ENCODE results near the gene PLA2G4B.
A peak's percentile ranks its signal among the peaks of the same experiment; 100 is the strongest.

The PLA2G4B gene

GRCh38 chr15:41856716-41857115 lies 18.1 kb downstream of the PLA2G4B start:
- Mint-ChIP-seq H3K27ac (no peak overlapping the region), H3K9me3 (no peaks in the 10 kb centered on the region), H3K4me1 (ENCODE audit: low read depth) (peaks cover 5% of the 10 kb centered on the region), H3K36me3 (ENCODE audit: low read depth) (no peaks in the 10 kb centered on the region), H3K27me3 (no peaks in the 10 kb centered on the region), H3K4me3 (no peak overlapping the region)
- DNase-seq, result no peak

GRCh38 chr15:41857316-41857715 lies 18.7 kb downstream of the PLA2G4B start:
- Mint-ChIP-seq H3K27ac (no peak overlapping the region), H3K9me3 (no peaks in the 10 kb centered on the region), H3K4me3 (no peak overlapping the region)

DNA sequence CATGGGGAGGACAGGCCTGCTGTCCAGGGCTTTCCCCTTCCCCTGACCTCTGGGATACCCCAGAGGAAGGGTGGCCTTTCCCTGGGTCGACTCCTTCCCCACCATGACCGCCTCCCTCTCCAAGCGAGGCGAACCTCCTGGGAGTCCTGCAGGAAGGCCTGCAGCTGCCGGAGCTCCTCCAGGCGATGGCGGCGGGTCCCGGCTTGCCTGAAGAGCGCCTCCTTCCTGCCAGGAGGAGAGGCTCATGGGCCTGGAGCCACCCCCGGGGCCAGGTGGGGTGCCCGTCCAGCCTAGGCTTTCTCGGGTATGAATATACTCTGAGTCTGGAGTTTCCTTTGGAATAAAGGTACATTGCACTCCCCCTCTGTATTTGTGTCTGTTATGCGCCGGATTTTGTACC lies 20.1 kb downstream of the PLA2G4B start:
- Mint-ChIP-seq H3K4me3 (no peak overlapping the region), H3K27ac (no peak overlapping the region)
- no peak for DNase-seq

More at GRCh38 chr15:41857316-41857715, 18.7 kb downstream of the PLA2G4B start:
- Mint-ChIP-seq H3K36me3 (ENCODE audit: low read depth) (no peaks in the 10 kb centered on the region), H3K4me1 (ENCODE audit: low read depth) (peaks cover 5% of the 10 kb centered on the region), H3K27me3 (no peaks in the 10 kb centered on the region)
- DNase-seq, result no peak

GRCh38 chr15:41860049-41860828 lies 21.6 kb downstream of the PLA2G4B start:
- Mint-ChIP-seq H3K27ac (no peak overlapping the region), H3K36me3 (ENCODE audit: low read depth) (no peaks in the 10 kb centered on the region), H3K27me3 (no peaks in the 10 kb centered on the region), H3K9me3 (no peaks in the 10 kb centered on the region), H3K4me1 (ENCODE audit: low read depth) (peaks cover 9% of the 10 kb centered on the region), H3K4me3 (no peak overlapping the region)
- DNase-seq, result no peak

More for the DNA sequence above, 20.1 kb downstream of the PLA2G4B start:
- no peaks in the 10 kb centered on the region for H3K36me3 Mint-ChIP-seq (ENCODE audit: low read depth)
- no peaks in the 10 kb centered on the region for H3K9me3 Mint-ChIP-seq
- peaks cover 9% of the 10 kb centered on the region for H3K4me1 Mint-ChIP-seq (ENCODE audit: low read depth)
- no peaks in the 10 kb centered on the region for H3K27me3 Mint-ChIP-seq

DNA sequence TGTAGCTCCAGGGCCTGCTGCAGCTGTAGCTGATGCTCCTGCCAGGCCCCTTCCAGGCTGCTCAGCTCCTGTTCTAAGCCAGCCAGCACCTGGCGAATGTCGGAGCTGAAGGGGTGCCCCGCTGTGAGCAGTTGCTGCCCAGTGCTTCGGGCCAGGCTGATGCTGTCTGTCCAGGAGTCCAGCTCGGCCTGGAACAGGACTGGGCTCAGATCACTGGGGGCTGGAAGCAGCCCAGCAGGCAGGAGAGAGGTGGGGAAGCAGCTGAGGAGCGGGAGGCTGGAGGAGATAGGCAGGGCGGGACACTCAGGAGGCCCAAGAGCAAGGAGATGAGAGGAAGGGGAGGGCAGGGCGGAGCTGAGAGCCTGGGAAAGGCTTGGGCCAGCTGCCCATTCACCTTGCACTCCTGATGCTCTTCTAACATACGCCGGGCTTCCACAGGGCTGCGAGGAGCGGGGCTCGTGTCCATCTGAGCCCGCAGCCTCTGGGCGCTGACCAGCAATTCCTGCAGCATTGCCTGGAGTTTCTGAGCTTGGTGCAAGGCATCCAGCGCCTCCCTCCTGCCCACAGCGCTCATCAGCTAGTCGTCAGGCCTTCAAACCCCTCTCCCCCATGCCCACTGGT lies 23.2 kb downstream of the PLA2G4B start:
- no peaks in the 10 kb centered on the region for H3K36me3 Mint-ChIP-seq (ENCODE audit: low read depth)
- H3K4me3 Mint-ChIP-seq, result no peak overlapping the region
- no peaks in the 10 kb centered on the region for H3K27me3 Mint-ChIP-seq
- peaks cover 9% of the 10 kb centered on the region for H3K4me1 Mint-ChIP-seq (ENCODE audit: low read depth)
- H3K9me3 Mint-ChIP-seq, result no peaks in the 10 kb centered on the region
- no peak overlapping the region for H3K27ac Mint-ChIP-seq
- no peak for DNase-seq

DNA sequence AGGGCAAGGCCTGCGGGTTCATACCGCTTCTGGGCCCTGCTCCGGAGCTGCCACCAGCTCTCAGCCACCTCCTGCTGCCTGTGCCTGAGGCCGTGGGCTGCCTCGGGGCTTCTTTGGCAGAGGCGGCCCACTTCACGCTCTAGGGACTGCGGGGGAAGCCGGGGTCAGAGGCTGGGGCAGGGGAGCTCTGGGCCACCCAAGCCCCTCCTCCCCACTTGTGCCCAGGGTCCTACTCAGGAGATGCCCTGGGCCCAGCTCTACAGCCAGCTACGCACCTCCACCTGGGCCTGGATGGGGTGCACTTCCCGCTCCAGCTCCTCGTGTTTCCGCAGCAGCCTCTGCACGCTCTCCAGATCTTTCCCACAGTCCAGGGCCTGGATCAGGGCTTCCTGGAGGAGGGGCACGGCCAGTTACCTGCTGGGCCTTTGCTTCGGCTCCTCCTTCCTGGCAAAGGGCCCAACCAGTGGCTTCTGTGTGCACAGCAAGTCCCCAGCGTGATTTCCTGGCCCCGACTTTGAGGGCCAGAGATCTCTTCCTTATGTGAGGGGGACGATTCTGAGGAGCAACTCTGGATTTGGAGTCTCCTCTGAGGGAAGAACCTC lies 24.0 kb downstream of the PLA2G4B start:
- Mint-ChIP-seq H3K36me3 (ENCODE audit: low read depth) (no peaks in the 10 kb centered on the region), H3K27me3 (no peaks in the 10 kb centered on the region), H3K9me3 (no peaks in the 10 kb centered on the region), H3K27ac (no peak overlapping the region), H3K4me1 (ENCODE audit: low read depth) (peaks cover 9% of the 10 kb centered on the region), H3K4me3 (no peak overlapping the region)
- DNase-seq, result no peak

DNA sequence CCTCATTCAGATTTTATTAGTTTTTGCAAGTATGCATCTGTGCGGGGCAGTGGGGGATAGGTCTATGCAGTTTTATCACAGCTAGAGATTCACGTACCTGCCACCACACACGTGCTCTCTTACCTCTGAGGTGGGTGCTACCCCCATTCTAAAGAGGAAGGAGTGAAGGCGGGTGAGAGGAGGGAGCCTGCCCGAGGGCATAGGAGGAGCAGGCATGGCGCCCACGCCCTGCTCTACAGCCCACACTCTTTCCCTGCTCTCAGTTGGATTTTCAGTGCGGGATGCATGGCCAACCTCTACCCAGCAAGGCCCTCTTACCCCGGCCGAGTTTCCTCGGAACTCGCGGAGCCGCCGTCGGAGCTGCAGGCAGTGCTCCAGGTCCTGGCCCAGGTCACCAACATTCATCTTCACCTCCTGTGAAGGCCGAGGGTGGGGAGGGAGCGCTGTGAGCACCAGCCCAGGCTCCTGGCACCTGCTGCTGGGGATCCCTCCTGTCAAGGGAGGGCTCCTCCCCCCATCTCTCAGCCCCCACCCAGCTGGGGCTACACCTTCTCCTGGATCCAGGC lies 26.9 kb downstream of the PLA2G4B start:
- H3K4me3 Mint-ChIP-seq, result no peak overlapping the region
- H3K4me1 Mint-ChIP-seq (ENCODE audit: low read depth), result peaks cover 12% of the 10 kb centered on the region
- H3K27me3 Mint-ChIP-seq, result no peaks in the 10 kb centered on the region

GRCh38 chr15:41866263-41866703 lies 27.6 kb downstream of the PLA2G4B start:
- Mint-ChIP-seq H3K9me3 (no peaks in the 10 kb centered on the region), H3K27me3 (no peaks in the 10 kb centered on the region)
- DNase-seq, result no peak

More for the DNA sequence above, 26.9 kb downstream of the PLA2G4B start:
- Mint-ChIP-seq H3K36me3 (ENCODE audit: low read depth) (no peaks in the 10 kb centered on the region), H3K9me3 (no peaks in the 10 kb centered on the region), H3K27ac (no peak overlapping the region)
- DNase-seq, result no peak

DNA sequence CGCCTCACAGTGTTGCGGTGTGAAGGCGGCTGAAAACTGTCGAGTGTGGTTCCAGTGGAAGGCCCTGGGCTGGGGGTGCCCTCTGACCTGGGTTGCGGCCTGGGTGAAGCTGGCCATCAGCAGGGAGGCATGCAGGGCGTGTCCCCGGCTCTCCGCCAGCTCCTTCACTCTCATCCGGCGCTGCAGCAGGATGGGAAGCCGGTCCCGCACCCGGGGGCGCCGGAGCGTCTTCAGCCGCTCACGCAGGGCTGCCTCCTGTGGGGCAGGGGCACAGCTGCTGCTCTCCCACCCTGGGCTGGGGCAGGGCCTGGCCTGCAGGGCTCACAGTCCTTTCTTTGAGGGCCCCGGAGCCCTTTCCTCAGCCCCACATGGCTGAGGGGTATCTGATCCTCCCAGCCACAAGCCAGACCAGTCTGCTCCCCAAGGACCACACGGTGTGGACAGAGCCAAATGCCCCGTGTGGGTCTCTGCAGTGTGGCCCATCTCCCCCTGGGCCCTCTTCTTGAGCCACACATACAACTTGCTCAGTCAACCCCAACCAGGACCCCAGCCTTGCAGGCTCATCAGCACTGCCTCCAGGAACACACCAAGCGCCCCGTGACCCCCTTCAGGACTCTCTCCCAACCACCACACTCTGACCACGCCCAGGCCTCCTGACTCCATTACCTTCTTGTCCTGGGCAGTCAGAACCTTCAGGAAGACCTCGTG lies 28.4 kb downstream of the PLA2G4B start:
- DNase-seq, result no peak
- Mint-ChIP-seq H3K9me3 (no peaks in the 10 kb centered on the region), H3K4me3 (no peak overlapping the region), H3K4me1 (ENCODE audit: low read depth) (peaks cover 23% of the 10 kb centered on the region), H3K27ac (no peak overlapping the region), H3K36me3 (ENCODE audit: low read depth) (no peaks in the 10 kb centered on the region), H3K27me3 (no peaks in the 10 kb centered on the region)

More at GRCh38 chr15:41866263-41866703, 27.6 kb downstream of the PLA2G4B start:
- Mint-ChIP-seq H3K27ac (no peak overlapping the region), H3K4me1 (ENCODE audit: low read depth) (peaks cover 19% of the 10 kb centered on the region), H3K4me3 (no peak overlapping the region), H3K36me3 (ENCODE audit: low read depth) (no peaks in the 10 kb centered on the region)

DNA sequence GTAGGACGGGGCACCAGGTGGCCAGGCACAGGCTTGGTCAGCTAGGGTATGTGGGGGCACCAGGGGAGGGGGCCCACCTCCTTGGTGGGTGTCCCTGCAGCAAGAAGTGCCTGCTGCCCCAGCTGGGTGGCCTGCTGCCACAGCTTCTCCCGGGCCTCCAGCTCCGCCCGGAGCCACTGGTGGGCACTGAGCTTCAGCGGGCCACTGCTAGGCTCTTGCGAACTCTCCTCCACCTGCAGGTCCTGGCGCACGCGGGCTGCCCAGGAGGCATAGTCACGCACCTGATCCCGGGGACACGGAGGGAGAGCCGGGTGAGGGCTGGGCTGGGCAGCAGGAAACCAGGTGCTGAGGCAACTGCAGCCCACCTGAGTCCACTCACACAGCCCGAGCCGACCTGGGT lies 29.7 kb downstream of the PLA2G4B start:
- no peak overlapping the region for H3K4me3 Mint-ChIP-seq
- H3K27ac Mint-ChIP-seq, result no peak overlapping the region
- H3K4me1 Mint-ChIP-seq (ENCODE audit: low read depth), result peaks cover 25% of the 10 kb centered on the region
- no peaks in the 10 kb centered on the region for H3K36me3 Mint-ChIP-seq (ENCODE audit: low read depth)
- no peak for DNase-seq
- H3K27me3 Mint-ChIP-seq, result no peaks in the 10 kb centered on the region
- H3K9me3 Mint-ChIP-seq, result no peaks in the 10 kb centered on the region

GRCh38 chr15:41869770-41870688 lies 31.4 kb downstream of the PLA2G4B start:
- Mint-ChIP-seq H3K9me3 (no peaks in the 10 kb centered on the region), H3K27ac (peak overlapping the region; percentile 74)

GRCh38 chr15:41870689-41871081 lies 32.0 kb downstream of the PLA2G4B start:
- no peaks in the 10 kb centered on the region for H3K36me3 Mint-ChIP-seq (ENCODE audit: low read depth)
- H3K27ac Mint-ChIP-seq, result peak overlapping the region; percentile 74
- peak; percentile 71 for DNase-seq
- H3K4me3 Mint-ChIP-seq, result no peak overlapping the region
- peaks cover 25% of the 10 kb centered on the region for H3K4me1 Mint-ChIP-seq (ENCODE audit: low read depth)
- H3K9me3 Mint-ChIP-seq, result no peaks in the 10 kb centered on the region
- H3K27me3 Mint-ChIP-seq, result no peaks in the 10 kb centered on the region

More at GRCh38 chr15:41869770-41870688, 31.4 kb downstream of the PLA2G4B start:
- no peak overlapping the region for H3K4me3 Mint-ChIP-seq
- DNase-seq, result no peak
- H3K27me3 Mint-ChIP-seq, result no peaks in the 10 kb centered on the region
- H3K4me1 Mint-ChIP-seq (ENCODE audit: low read depth), result peaks cover 25% of the 10 kb centered on the region
- no peaks in the 10 kb centered on the region for H3K36me3 Mint-ChIP-seq (ENCODE audit: low read depth)

DNA sequence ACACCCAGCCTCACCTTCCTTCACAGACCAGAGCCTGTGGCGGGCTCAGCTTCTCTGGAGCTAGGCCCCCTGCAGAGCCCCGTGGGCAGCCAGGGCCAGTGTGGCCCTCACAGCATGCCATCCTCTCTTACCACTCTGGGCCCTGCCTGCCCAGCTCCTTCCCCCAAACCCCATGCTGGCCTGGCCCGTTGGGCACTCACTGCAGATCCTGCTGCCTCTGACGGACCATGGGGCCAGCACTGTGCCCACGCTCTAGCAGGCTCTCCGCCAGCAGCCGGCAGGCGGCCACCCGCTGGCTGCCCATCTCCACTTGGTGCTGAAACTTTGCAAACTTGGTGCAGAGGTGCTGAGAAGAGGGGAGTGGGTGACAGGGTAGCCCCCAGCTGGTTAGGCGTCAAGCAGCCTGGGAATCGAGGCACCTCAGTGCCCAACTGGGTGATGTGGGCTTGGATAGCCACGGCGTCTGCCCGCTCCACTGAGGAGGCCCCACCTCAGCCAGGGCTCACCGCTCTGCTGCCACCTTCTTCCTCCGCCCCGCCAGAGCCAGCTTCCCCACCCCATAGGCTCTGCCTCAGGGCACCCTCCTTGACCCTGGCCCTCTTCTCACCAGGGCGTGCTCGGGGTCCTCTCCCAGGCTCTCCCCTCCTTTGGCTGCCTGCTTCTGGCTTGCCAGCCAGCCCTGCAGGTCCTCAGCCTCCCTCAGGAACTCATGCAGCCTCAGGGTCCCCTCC lies 32.7 kb downstream of the PLA2G4B start:
- no peak for DNase-seq
- Mint-ChIP-seq H3K4me3 (no peak overlapping the region), H3K9me3 (no peaks in the 10 kb centered on the region), H3K27ac (peak overlapping the region; percentile 74), H3K4me1 (ENCODE audit: low read depth) (peaks cover 25% of the 10 kb centered on the region), H3K27me3 (no peaks in the 10 kb centered on the region), H3K36me3 (ENCODE audit: low read depth) (no peaks in the 10 kb centered on the region)
